Ectodermal cell (in vitro differentiated cells): ENCODE data around the gene CSF2RB.

Experiments used
- H3K27ac ChIP-seq: 2 replicates; pipeline ENCODE4 v1.7.0; 2013; ENCODE audit warnings: mild to moderate bottlenecking, low read depth, low read length; ENCODE audit not compliant: insufficient read depth, poor library complexity, severe bottlenecking
- H3K27me3 ChIP-seq: 2 replicates; pipeline ENCODE4 v1.7.0; 2013; ENCODE audit warnings: mild to moderate bottlenecking, low read length; ENCODE audit not compliant: insufficient read depth, control insufficient read depth, poor library complexity, severe bottlenecking
- H3K36me3 ChIP-seq: one replicate; pipeline ENCODE4 v1.7.0; 2013; ENCODE audit warnings: low read length; ENCODE audit not compliant: control insufficient read depth, insufficient read depth
- H3K4me1 ChIP-seq: one replicate; pipeline ENCODE4 v1.7.0; 2013; ENCODE audit warnings: low read length; ENCODE audit not compliant: control insufficient read depth, insufficient read depth
- H3K4me3 ChIP-seq: 2 replicates; pipeline ENCODE4 v1.7.0; 2013; ENCODE audit warnings: low read depth, low read length, control low read depth; ENCODE audit not compliant: insufficient read depth
- H3K9me3 ChIP-seq: 2 replicates; pipeline ENCODE4 v1.7.0; 2013; ENCODE audit warnings: mild to moderate bottlenecking, low read length, moderate library complexity; ENCODE audit not compliant: control insufficient read depth
- WGBS, 2 experiments: methylation state at CpG; one replicate each; pipeline ENCODE4 v1.1.7; 2013; ENCODE audit warnings: missing lambda C conversion rate in 2 of 2; 5-methylcytosine and 5-hydroxymethylcytosine counted together

CSF2RB gene

GRCh38 chr22:36901411-36902142, 11.9 kb upstream of the CSF2RB start:
- Histone ChIP-seq H3K9me3 (no peaks in the 10 kb centered on the region), H3K4me3 (no peak overlapping the region), H3K27ac (no peak overlapping the region), H3K4me1 (no peaks in the 10 kb centered on the region), H3K36me3 (no peaks in the 10 kb centered on the region), H3K27me3 (no peaks in the 10 kb centered on the region)
- WGBS, 2 experiments: 90 to 92% methylated on average over 13 of the region's 13 CpGs

GRCh38 chr22:36902143-36902926, 11.1 kb upstream of the CSF2RB start:
- Histone ChIP-seq H3K4me3 (no peak overlapping the region), H3K9me3 (no peaks in the 10 kb centered on the region), H3K27ac (no peak overlapping the region), H3K36me3 (no peaks in the 10 kb centered on the region), H3K4me1 (no peaks in the 10 kb centered on the region), H3K27me3 (no peaks in the 10 kb centered on the region)
- 92 to 93% methylated on average over 8 of the region's 8 CpGs for WGBS, 2 experiments

GRCh38 chr22:36904260-36904880, 9.1 kb upstream of the CSF2RB start:
- H3K9me3 ChIP-seq: no peaks in the 10 kb centered on the region
- H3K4me3 ChIP-seq: no peak overlapping the region
- H3K27me3 ChIP-seq: no peaks in the 10 kb centered on the region
- no peak overlapping the region for H3K27ac ChIP-seq
- WGBS, 2 experiments: 80 to 91% methylated on average over 6 of the region's 6 CpGs
- no peaks in the 10 kb centered on the region for H3K4me1 ChIP-seq
- no peaks in the 10 kb centered on the region for H3K36me3 ChIP-seq

- peaks cover 18% of the 10 kb centered on the region for H3K27me3 ChIP-seq
- no peaks in the 10 kb centered on the region for H3K9me3 ChIP-seq
- H3K36me3 ChIP-seq: no peaks in the 10 kb centered on the region
- peaks cover 4% of the 10 kb centered on the region for H3K4me1 ChIP-seq
- 93% methylated on average over 7 of the region's 7 CpGs for WGBS, 2 experiments
- H3K27ac ChIP-seq: no peak overlapping the region
- no peak overlapping the region for H3K4me3 ChIP-seq
Measured at GRCh38 chr22:36907253-36908195, 5.9 kb upstream of the CSF2RB start.

- H3K4me3 ChIP-seq: no peak overlapping the region
- peaks cover 4% of the 10 kb centered on the region for H3K4me1 ChIP-seq
- H3K9me3 ChIP-seq: no peaks in the 10 kb centered on the region
- H3K27me3 ChIP-seq: peaks cover 18% of the 10 kb centered on the region
- no peaks in the 10 kb centered on the region for H3K36me3 ChIP-seq
- H3K27ac ChIP-seq: no peak overlapping the region
Measured at GRCh38 chr22:36910461-36910860, 3.0 kb upstream of the CSF2RB start.

GRCh38 chr22:36911887-36912661, 1.4 kb upstream of the CSF2RB start:
- H3K27ac ChIP-seq: no peak overlapping the region
- peaks cover 18% of the 10 kb centered on the region for H3K27me3 ChIP-seq
- no peaks in the 10 kb centered on the region for H3K9me3 ChIP-seq
- H3K4me3 ChIP-seq: no peak overlapping the region
- 15% methylated on average over 13 of the region's 13 CpGs for WGBS, 2 experiments
- H3K36me3 ChIP-seq: no peaks in the 10 kb centered on the region
- H3K4me1 ChIP-seq: peaks cover 4% of the 10 kb centered on the region

GRCh38 chr22:36912694-36913426, 568 bp upstream of the CSF2RB start:
- Histone ChIP-seq H3K27me3 (peaks cover 18% of the 10 kb centered on the region), H3K4me3 (no peak overlapping the region), H3K4me1 (peaks cover 4% of the 10 kb centered on the region), H3K9me3 (no peaks in the 10 kb centered on the region), H3K36me3 (no peaks in the 10 kb centered on the region), H3K27ac (no peak overlapping the region)
- 94 to 95% methylated on average over 8 of the region's 8 CpGs for WGBS, 2 experiments

- no peaks in the 10 kb centered on the region for H3K36me3 ChIP-seq
- no peaks in the 10 kb centered on the region for H3K9me3 ChIP-seq
- H3K27me3 ChIP-seq: peaks cover 18% of the 10 kb centered on the region
- H3K27ac ChIP-seq: no peak overlapping the region
- 92 to 95% methylated on average over 1 of the region's 1 CpG for WGBS, 2 experiments
- peaks cover 4% of the 10 kb centered on the region for H3K4me1 ChIP-seq
- H3K4me3 ChIP-seq: no peak overlapping the region
Measured at GRCh38 chr22:36914390-36914752, 943 bp downstream of the CSF2RB start.

- Histone ChIP-seq H3K4me1 (peaks cover 4% of the 10 kb centered on the region), H3K9me3 (no peaks in the 10 kb centered on the region), H3K36me3 (no peaks in the 10 kb centered on the region), H3K4me3 (no peak overlapping the region), H3K27ac (no peak overlapping the region), H3K27me3 (peaks cover 10% of the 10 kb centered on the region)
Measured at GRCh38 chr22:36916034-36916433, 2.6 kb downstream of the CSF2RB start.
